PC-3 (cell line): ENCODE results near the gene QRICH2. TPM values are rescaled to one million over a fixed set of nuclear protein-coding genes. Genes with fewer than 3 reads are reported as not detected.

ENCODE experiments used
- ATAC-seq: fragments of 200-7000 bp; cut with Tn5 transposase; 2 replicates; pipeline ENCODE4 v1.9.1; 2020; ENCODE audit warnings: mild to moderate bottlenecking, moderate library complexity
- BruUV-seq: library from RNA; stranded (reverse); fragments of 400-500 nt; replicated peaks from 2 replicates; lab custom pipeline; 2021; lab: Mats Ljungman, UMichigan
- CTCF ChIA-PET: fragments of 300-600 bp; sonication (Branson Sonifier 250); formaldehyde crosslinking; loops from one replicate; lab custom pipeline; 2022; ENCODE audit warnings: antibody characterized with exemption; lab: Charles Lee
- POLR2A ChIA-PET: fragments of 300-600 bp; sonication (Branson Sonifier 250); formaldehyde crosslinking; loops from one replicate; lab custom pipeline; 2022; ENCODE audit warnings: antibody characterized with exemption; ENCODE audit not compliant: unreplicated experiment; lab: Charles Lee
- DNase-seq: peaks from one replicate; pipeline ENCODE4 v3.0.0-alpha.2; 2015
- H2AFZ ChIP-seq: fragments of 300-600 bp; sonication (generic); 2 replicates; pipeline ENCODE4 v1.6.0; 2016; ENCODE audit warnings: antibody characterized with exemption, low read length
- H3F3A ChIP-seq: fragments of 300-600 bp; sonication (generic); one replicate; pipeline ENCODE4 v1.6.0; 2017; ENCODE audit warnings: antibody characterized with exemption, low read length, control low read depth, mild to moderate bottlenecking; ENCODE audit not compliant: unreplicated experiment
- H3K27ac ChIP-seq: fragments of 300-600 bp; sonication (generic); 2 replicates; pipeline ENCODE4 v1.5.1; 2016; ENCODE audit warnings: mild to moderate bottlenecking, low read length
- H3K27me3 ChIP-seq: fragments of 300-600 bp; sonication (generic); 2 replicates; pipeline ENCODE4 v1.6.1; 2016; ENCODE audit warnings: low read length, mixed read lengths
- H3K36me3 ChIP-seq: fragments of 300-600 bp; sonication (generic); 2 replicates; pipeline ENCODE4 v1.6.1; 2016; ENCODE audit warnings: low read depth, mixed run types, low read length, mixed read lengths
- H3K4me1 ChIP-seq: fragments of 300-600 bp; sonication (generic); 2 replicates; pipeline ENCODE4 v1.5.1; 2016; ENCODE audit warnings: low read length; ENCODE audit not compliant: insufficient read depth
- H3K4me2 ChIP-seq: fragments of 300-600 bp; sonication (generic); 2 replicates; pipeline ENCODE4 v1.6.0; 2016; ENCODE audit warnings: low read length
- H3K4me3 ChIP-seq: fragments of 300-600 bp; sonication (generic); 2 replicates; pipeline ENCODE4 v1.5.1; 2016; ENCODE audit warnings: mild to moderate bottlenecking, low read length, mixed read lengths
- H3K79me2 ChIP-seq: fragments of 300-600 bp; sonication (generic); 2 replicates; pipeline ENCODE4 v1.6.1; 2017; ENCODE audit warnings: low read length, mixed read lengths
- H3K9ac ChIP-seq: fragments of 300-600 bp; sonication (generic); 2 replicates; pipeline ENCODE4 v1.6.0; 2016; ENCODE audit warnings: mild to moderate bottlenecking, low read length
- H3K9me2 ChIP-seq: fragments of 300-600 bp; sonication (generic); replicated peaks from 2 replicates; pipeline ENCODE4 v1.6.1; 2016; ENCODE audit warnings: mixed run types, low read length, mixed read lengths
- H3K9me3 ChIP-seq: fragments of 300-600 bp; sonication (generic); 2 replicates; pipeline ENCODE4 v1.6.1; 2016; ENCODE audit warnings: low read length, mixed read lengths
- H4K20me1 ChIP-seq: fragments of 300-600 bp; sonication (generic); 2 replicates; pipeline ENCODE4 v1.6.1; 2016; ENCODE audit warnings: low read length, mixed read lengths
- EZH2 ChIP-seq: fragments of 300-600 bp; sonication (generic); IDR thresholded peaks from one replicate; pipeline ENCODE4 v1.6.1; 2017; ENCODE audit warnings: antibody characterized with exemption, mild to moderate bottlenecking, low read length; ENCODE audit not compliant: unreplicated experiment
- EZH2phosphoT487 ChIP-seq: fragments of 300-600 bp; sonication (generic); IDR thresholded peaks from 2 replicates; pipeline ENCODE4 v1.6.1; 2018; ENCODE audit warnings: mild to moderate bottlenecking, antibody characterized with exemption, low read length, borderline replicate concordance
- intact Hi-C: fragments of 100-400 bp; cut with micrococcal nuclease; formaldehyde crosslinking; loops from 2 replicates; pipeline ENCODE4 v1.9.0; 2023
- total RNA-seq: library from RNA; depleted of rRNA; stranded (reverse); fragments of >200 nt; gene quantifications from 2 replicates; pipeline ENCODE4 v1.2.3, GENCODE V29; 2014
- TF ChIP-seq, protein P1 (sequence below): fragments of 300-600 bp; sonication (generic); conservative IDR thresholded peaks from 2 replicates; pipeline ENCODE4 v1.5.1; 2017; ENCODE audit warnings: antibody characterized with exemption, low read depth, mild to moderate bottlenecking, low read length

Gene QRICH2
- total RNA-seq, 1 experiment from 2014 or later = 2.2 TPM

DNA sequence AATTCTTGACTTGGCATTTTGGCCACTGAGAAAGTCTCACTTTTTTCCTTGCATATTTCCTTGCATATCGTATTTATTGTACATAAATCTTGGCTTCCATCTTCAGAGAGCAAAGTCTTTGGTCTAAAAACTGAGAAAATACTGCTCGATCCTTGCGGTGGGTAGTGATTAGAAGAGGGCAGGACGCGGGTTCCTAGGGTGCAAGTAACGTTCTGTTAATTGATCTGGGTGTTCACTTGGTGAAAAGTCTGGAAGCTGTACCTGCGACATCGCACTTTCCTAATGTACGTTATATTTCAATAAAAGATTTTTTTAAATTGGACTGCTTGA, 43.7 kb downstream of the QRICH2 start:
- POLR2A ChIA-PET = interaction anchor here (0.6 to 1.5 kb wide), 5 partner anchors 10 to 155 kb away, joined by 4 to 9 read pairs (median 5); no protein-coding TSS in a partner anchor
- H3K79me2 ChIP-seq = peaks cover 39% of the 10 kb centered on the region
- no peak for TF ChIP-seq EZH2phosphoT487
- TF ChIP-seq, protein P1, sequence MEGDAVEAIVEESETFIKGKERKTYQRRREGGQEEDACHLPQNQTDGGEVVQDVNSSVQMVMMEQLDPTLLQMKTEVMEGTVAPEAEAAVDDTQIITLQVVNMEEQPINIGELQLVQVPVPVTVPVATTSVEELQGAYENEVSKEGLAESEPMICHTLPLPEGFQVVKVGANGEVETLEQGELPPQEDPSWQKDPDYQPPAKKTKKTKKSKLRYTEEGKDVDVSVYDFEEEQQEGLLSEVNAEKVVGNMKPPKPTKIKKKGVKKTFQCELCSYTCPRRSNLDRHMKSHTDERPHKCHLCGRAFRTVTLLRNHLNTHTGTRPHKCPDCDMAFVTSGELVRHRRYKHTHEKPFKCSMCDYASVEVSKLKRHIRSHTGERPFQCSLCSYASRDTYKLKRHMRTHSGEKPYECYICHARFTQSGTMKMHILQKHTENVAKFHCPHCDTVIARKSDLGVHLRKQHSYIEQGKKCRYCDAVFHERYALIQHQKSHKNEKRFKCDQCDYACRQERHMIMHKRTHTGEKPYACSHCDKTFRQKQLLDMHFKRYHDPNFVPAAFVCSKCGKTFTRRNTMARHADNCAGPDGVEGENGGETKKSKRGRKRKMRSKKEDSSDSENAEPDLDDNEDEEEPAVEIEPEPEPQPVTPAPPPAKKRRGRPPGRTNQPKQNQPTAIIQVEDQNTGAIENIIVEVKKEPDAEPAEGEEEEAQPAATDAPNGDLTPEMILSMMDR = no peak
- no peak for TF ChIP-seq EZH2
- intact Hi-C loops = loop anchor here (1.0 to 10.0 kb wide), 2 partner anchors 12 to 160 kb away; partner anchors contain the start of gene EXOC7
- BruUV-seq = no TSS peak
- peak overlapping the region; percentile 62 for H3K4me3 ChIP-seq
- peaks cover 51% of the 10 kb centered on the region for H3K4me1 ChIP-seq
- peaks cover 7% of the 10 kb centered on the region; the same call in 1 of the 2 replicates for H3K36me3 ChIP-seq
- no peaks in the 10 kb centered on the region for H3F3A ChIP-seq
- no peaks in the 10 kb centered on the region for H3K27me3 ChIP-seq
- peak overlapping the region; percentile 74 for H3K27ac ChIP-seq
- peak overlapping the region; percentile 88 for H3K4me2 ChIP-seq
- no peak for ATAC-seq
- no peaks in the 10 kb centered on the region for H3K9me2 ChIP-seq
- CTCF ChIA-PET = interaction anchor here (0.9 to 1.4 kb wide), 3 partner anchors 12 to 16 kb away, joined by 3 to 7 read pairs (median 3); no protein-coding TSS in a partner anchor
- no peaks in the 10 kb centered on the region for H3K9me3 ChIP-seq
- 0 out of 2 replicates have a peak, but pooled peaks cover 8% of the 10 kb centered on the region for H4K20me1 ChIP-seq
- peak overlapping the region; percentile 58 for H3K9ac ChIP-seq
- no peak for DNase-seq
- H2AFZ ChIP-seq = peak overlapping the region; percentile 60

- no peaks in the 10 kb centered on the region for H3K27me3 ChIP-seq
- ChIA-PET CTCF (no interaction called here), POLR2A (interaction anchor here (1.5 kb wide), 1 partner anchor 12 kb away, joined by 9 read pairs; no protein-coding TSS in a partner anchor)
- H3K9me2 ChIP-seq = no peaks in the 10 kb centered on the region
- H4K20me1 ChIP-seq = 0 out of 2 replicates have a peak, but pooled peaks cover 8% of the 10 kb centered on the region
- intact Hi-C loops = loop anchor here (1.0 to 10.0 kb wide), 2 partner anchors 12 to 159 kb away; partner anchors contain the start of gene EXOC7
- ATAC-seq = no peak
- no TSS peak for BruUV-seq
- H3K27ac ChIP-seq = peak overlapping the region; percentile 74
- H3F3A ChIP-seq = no peaks in the 10 kb centered on the region
- H3K4me2 ChIP-seq = peak overlapping the region; percentile 88
- peaks cover 7% of the 10 kb centered on the region; the same call in 1 of the 2 replicates for H3K36me3 ChIP-seq
- H3K9me3 ChIP-seq = no peaks in the 10 kb centered on the region
- H3K9ac ChIP-seq = peak overlapping the region; percentile 58; the same call in 1 of the 2 replicates
- TF ChIP-seq EZH2 (no peak), EZH2phosphoT487 (no peak)
- TF ChIP-seq, protein P1 = no peak
- H3K4me3 ChIP-seq = peak overlapping the region; percentile 62
- peaks cover 55% of the 10 kb centered on the region for H3K4me1 ChIP-seq
- no peak for DNase-seq
- H2AFZ ChIP-seq = peak overlapping the region; percentile 60
- peaks cover 34% of the 10 kb centered on the region for H3K79me2 ChIP-seq
These were observed 44.2 kb downstream of the QRICH2 start for GRCh38 chr17:76263896-76264295.
